GM21515 (cell line): ENCODE measurements around the gene ARMC6.

ENCODE experiments used
- ATAC-seq: cut with Tn5 transposase; IDR thresholded peaks from one replicate; pipeline ENCODE4 v1.9.1; 2021; ENCODE audit not compliant: unreplicated experiment

Gene ARMC6

DNA sequence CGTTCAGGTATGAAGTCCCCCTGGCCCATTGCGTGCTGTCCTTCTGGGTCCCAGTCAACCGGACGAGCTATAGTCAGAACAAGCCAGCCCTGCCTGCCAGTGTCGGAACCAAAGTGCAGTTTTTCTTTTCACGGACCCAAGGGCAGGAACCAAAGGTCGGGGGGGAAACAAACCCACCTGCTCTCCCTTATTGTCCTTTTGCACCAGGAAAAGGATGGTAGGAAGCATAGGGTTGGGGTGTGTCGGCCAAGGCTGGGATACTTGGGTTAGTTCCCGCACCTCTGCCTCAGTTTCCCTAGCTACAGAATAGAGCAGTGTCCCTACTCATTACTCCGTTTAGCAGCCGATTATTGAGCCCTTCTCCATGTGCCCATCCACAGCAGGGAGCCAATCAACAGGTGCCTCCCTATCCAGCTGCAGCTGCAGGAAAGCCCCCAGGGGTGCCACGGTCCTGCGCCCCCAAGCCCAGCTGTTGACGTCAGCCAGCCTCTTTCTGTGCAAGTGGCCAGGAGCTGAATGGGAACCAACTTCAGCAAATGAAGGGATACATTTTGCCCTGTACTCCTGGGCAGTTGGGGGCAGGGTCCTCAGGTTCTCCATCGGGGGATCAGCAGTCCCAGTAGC lies 21.0 kb downstream of the ARMC6 start:
- no peak for ATAC-seq

DNA sequence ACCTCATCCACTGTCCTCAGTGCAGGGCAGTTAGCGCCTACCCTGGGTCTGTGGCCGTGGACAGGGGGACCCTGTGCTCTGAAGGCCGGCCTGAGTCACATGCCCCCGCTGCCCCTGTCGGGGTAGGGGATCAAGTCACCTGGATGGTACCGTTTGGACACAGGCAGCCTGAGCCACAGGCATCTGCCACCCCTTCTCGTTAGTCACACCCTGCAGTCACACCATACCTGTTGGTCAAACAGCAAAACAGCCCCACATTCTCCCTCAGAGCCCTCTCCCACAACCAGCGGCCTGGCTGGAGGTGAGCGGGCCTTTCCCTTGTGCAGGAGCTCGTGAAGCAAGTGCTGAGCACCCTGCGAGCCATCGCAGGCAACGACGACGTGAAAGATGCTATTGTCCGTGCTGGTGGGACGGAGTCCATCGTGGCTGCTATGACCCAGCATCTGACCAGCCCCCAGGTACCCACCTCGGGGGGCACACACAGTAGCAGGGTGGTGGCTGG lies 21.6 kb downstream of the ARMC6 start:
- no peak for ATAC-seq

DNA sequence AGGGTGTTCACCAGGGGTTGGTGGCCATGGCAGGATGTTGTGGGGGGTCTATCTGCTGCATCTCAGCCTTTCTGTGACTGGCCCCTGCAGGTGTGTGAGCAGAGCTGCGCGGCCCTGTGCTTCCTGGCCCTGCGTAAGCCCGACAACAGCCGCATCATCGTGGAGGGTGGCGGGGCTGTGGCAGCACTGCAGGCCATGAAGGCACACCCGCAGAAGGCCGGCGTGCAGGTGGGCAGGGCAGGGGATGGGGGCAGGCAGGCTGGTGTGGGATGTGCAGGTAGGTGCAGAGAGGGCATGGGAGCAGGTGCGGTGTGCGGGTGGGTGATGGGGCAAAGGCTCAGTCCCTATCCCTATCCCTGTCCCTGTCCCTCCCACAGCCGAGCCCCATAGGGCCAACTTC lies 22.3 kb downstream of the ARMC6 start:
- no peak for ATAC-seq

DNA sequence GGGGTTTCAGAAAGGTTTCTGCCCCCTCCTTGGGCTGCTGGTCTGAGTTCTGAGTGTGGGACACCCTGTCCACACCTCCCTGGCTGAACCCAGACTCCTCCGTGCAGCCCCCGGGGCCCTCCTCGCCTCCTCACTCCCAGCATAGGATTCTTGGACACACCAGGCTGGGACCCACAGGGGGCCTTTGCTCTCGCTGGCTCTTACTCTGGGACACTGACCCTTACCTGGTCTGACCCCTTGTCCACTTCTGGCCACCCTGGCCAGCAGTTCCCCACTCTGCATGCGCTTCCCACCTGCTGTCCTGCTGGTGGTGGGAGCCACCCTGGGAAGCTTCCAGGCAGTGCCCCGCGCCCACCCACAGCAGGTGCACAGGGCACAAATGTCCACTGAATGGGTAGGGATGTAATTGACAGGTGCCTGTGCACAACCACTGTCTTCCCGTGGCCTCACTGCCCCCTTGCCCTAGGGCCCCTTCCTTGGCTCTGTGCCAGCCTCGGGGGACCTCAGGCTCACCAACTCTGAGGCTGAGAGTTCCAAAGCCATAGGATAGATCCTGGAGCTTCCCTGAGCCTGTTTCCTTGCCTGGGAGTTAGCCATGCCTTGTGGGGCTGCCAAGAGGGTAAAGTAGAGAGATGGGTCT lies 23.4 kb downstream of the ARMC6 start:
- no peak for ATAC-seq

DNA sequence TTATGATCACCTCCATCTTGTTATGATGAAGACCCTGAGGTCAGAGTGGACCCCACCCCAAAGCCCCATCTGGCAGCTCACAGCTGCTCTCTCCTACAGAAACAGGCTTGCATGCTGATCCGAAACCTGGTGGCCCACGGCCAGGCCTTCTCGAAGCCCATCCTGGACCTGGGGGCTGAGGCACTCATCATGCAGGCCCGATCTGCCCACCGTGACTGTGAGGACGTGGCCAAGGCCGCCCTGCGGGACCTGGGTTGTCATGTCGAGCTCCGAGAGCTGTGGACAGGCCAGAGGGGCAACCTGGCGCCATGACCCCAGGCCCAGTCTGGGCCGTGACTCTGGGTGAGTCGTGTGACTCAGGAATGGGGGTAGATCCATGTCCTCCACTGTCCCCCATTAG lies 23.9 kb downstream of the ARMC6 start:
- no peak for ATAC-seq

DNA sequence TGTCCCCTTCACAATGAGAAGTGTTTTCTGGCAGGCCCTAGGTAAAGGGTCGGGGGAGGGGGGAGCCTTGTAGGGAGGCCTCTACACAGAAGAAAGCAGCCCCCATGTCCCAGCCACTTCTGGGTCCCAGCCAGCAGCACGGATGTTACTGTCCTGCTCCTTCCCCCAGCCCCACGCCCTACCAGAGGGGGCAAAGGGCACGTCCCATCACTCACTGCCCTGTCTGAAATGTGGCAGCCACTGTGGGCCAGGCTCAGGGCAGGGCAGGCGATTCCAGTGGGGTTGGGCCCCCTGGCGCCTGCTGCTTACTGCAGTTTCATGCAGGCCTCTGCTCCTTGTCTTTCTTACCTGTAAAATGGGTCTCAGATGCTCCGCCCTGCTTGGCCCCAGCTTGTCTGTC lies 24.3 kb downstream of the ARMC6 start:
- ATAC-seq, result no peak

DNA sequence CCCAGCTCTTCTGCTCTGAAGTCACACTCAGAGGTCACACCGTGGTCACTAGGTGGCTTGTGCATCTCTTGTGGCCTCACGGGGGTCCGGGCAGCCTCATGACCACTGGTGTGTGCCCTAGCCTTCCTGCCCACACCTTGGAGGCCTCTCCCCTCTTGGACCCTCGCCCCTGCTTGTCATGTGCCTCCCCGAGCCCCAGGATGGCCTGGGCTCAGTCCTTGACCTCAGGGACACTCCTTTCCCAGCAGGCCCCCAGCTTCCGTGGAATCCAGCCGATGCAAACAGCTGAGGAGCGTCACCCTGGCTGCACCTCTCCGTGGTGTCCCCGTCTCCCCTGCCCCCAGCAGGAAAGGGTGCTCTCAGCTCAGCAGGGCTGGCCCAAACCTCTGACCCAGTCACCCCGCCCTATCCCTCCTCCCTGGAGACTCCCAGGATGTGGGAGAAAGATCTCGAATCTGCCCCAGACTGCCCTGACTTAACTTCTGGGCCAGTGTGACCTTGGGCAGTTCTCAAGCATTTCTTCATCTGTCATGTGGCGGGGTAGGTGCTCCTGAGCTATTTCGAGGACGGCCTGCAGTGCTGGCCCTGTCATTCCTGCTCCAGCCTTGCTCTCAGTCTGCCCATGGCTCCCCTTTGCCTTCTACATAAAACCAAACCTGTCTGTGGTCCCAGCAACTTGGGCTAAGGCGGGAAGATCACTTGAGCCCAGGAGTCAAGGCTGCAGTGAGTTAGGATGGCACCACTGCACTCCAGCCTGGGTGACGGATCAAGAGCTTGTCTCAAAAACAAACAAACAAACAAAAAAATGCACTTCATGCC lies 25.8 kb downstream of the ARMC6 start:
- ATAC-seq, result no peak

DNA sequence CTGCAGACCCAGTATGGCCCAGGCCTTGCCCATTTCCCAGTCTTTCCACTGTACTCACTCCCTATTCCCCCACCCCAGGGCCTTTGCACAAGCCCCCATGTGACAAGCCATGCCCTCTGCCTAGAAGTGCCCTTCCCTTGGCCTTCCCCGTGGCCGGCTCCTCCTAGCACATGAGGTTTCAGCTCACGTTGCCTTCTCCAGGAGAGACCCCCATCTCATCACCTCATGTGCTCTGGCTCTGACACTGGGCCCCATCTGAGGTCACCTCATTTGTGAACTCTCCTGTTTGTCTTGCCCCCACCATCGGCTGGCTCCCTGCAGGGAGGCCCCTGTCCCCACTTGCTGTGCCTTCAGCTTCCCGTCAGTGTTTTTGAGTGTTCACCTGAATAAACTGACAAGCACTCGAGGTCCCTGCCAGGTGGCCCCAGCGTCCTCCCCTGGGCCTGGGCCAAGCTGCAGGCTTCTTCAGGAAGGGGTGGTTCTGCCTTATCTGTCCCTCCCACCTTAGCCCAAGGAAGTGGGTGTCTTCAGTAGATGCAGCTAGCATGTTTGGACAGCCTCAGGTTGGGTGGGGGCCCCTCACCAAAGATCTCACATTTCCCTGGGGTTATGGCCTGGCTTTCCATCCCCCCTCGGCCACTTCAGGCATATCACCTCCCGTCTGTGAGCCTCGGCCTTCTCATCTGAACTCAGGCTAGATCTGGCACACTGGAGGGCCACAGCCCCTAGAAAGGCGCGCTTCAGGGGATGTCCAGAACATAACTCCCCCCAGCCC lies 26.6 kb downstream of the ARMC6 start:
- no peak for ATAC-seq

DNA sequence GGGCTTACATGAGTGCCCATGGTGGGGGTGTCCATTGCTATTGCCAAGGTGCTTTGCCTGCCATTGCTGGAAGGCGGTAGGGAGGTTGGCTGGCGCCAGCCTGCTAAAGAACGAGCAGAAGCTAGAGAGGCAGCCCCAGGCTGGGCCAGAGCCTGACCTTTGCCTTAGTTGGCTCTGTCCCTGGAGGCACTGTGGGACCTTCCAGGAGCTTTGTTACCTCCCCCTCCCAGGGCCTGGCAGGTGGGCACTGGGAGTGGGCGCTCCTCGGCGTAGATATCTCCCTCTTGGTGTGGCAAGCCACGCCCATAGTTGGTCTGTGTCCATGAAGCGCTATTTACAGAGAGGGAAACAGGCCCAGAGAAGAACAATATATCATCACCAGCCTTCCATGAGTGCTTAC lies 28.1 kb downstream of the ARMC6 start:
- no peak for ATAC-seq

DNA sequence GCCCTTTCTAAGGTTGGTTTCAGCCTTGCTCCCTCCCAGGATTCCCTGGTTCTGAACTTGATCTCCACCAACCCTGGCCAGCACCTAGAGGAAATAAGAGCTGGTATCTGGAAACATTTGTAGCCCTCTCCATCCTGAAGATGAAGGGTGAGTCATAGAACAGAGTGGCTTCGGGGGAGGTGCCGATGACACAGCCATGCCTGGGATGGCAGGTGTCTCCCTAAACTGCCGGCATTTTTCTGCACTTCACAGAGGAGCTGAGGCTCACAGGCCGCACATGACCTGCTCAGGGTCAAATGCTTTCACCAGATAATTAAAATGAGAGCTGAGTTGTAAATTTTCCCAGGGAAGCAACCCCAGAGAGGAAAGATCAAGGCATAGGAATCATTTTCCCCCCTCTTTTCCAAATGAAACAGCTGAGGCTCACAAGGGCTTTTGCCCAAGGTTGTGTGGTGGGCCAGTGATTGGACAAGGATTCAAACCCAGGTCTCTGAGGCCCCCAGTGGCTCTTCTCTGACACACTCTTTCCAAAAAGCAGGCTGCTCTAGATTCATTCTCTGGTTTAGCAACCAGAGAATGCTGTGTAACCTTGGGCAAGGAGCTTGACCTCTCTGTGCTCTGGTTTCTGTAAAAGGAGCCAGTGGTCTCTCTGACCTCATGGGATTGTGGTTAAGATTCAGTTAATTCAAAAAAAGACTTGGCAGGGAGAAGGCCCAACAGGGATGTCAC lies 29.2 kb downstream of the ARMC6 start:
- ATAC-seq, result no peak

DNA sequence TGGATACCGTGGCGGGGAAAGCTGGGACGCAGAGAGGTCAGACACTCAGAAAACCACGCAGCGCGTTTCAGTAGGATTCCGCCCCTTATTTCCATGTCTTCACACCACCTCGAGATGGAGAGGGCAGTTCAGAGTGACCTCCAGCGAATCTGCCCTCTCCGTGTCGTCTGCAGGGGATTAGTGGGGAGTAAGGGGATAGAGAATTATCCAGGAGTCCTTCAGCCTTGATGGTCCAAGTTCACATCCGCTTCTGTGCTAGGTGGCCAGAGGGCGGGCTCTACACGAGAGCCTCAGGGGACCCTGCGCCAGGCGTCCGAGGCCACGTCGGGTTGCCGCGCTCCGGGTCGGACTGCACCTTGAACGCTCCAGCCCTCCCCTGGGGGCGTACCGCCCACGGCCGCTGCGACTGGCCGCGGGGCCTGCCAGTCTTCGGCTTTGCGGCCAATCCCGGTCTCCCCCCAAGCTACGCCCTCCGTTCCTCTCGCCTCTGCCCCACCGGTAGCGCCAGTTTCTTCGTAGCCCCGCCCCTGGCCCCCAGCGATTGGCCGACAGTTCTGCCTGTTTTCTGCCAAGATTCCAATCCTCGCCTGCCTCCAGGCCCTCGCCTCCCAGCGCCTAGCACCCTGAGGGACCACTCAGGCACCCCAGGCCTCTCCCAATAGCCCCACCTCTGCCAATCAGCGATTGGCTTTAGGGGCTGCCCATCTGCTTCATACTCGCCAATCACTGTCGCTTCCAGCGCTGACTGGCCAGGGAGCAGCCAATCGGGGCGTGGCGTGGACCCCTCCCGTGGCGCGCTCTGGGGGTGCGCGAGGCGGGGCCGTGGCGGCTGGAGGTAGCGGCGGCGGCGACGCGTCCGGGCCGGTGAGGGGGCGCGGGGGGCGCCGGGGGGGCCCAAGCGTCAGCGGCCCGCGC lies 30.0 kb downstream of the ARMC6 start, which contains the start of gene SLC25A42:
TSS of gene SLC25A42 (plus strand) at position 812 of the 915 bp plus-strand sequence. CDS start 32,131 bp downstream, outside the sequence.
- ATAC-seq, result peak; percentile 86

DNA sequence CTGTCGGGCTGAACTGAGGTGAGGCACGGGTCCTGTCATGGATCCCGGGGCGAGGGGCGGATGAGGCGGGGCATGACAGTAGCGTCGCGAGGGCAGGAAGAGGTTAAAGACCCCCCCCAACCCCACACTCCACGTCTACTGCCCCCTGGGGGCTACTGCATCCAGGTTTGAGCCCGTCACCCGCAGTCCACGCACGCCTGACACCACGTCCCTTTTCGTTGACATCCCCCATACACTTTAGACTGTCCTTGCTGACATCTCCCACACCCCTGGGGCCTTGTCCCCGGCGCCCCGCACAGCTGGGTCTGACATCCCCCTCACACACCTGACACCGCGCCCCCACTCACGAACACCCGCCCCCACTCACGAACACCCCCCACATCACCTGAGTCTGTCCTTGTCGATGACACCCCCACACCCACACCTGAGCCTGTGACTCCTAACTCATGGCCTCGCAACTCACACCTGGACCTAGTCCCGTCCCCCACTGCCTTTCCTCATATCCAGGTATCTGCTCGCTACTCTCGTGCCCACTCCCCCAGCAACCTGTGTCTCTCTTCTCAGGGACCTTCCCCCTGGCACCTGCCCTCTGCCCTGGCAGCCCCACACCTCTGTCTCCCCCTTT lies 30.8 kb downstream of the ARMC6 start:
- peak; percentile 12 for ATAC-seq

DNA sequence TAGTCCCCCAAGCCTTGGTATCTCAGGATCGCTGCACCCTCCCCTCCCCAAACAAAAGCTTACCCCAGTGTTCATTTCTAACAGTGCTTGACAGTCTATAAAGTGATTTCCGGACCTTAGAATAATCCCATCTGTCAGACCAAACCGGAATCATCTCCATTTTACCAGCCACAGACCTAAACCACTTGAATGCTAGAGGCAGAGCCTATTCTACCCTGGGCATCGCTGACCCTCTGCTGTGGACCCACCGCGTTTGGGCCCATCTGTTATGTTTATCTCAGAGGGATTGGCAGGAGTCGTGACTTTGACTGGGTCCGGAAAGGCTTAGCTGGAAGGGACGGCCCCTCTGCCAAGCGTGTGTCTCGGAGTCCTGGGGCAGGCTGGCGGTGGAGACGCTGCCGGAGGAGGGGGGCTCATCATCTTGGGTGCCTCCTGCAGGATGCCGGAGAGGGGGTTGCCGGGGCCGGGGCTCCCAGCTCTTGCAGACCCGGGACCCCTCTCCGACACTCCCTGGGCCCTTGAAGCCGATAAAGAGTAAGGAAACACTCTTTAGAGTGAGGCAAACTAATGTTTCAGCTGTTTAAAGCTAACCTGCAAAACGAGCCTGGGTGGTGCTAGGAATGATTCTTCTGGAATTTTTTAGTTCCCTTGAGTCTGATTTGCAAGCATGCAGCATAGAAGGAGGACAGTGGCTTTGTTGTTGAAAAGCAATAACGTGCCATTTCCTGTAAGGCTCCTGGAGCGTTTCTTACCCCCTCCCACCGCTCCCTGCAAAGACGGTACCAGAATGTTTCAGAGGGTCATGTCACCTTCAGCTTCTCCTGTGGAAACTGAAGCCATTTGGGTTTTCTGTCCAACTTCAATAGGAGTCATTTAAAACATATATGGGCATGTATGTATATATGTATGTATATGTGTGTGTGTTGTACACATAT lies 31.7 kb downstream of the ARMC6 start:
- no peak for ATAC-seq

DNA sequence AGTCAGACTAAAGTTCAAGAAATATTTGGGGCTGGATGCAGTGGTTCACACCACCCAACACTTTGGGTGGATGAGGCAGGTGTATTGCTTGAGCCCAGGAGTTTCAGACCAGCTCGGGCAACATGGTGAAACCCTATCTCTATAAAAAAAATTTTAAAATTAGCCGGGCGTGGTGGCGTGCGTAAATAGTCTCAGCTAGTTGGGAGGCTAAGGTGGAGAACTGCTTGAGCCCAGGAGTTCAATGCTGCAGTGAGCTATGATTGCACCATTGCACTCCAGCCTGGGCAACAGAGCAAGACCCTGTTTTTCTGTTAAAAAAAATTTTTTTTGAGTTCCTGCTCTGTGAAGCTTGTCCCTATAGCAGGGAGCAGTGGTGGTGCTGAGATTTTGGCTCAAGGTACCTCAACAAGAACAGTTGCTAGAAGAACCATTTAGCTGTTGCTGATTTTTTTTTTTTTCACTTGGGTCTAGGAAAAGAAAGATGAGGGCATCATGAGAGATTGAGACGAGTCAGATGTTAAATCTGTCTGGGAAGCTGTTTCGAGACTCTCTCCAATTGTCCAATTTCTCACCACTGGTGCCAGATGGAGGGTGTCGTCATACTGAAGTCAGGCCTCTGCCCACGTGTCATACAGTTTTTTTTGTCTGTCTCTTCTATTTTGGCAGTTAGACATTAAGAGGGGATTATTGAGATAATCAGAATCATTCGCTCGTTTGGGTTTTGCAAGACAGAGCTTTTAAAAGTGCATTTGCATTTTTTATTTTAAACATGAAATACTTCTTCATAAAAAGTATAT lies 34.1 kb downstream of the ARMC6 start:
- ATAC-seq, result no peak

DNA sequence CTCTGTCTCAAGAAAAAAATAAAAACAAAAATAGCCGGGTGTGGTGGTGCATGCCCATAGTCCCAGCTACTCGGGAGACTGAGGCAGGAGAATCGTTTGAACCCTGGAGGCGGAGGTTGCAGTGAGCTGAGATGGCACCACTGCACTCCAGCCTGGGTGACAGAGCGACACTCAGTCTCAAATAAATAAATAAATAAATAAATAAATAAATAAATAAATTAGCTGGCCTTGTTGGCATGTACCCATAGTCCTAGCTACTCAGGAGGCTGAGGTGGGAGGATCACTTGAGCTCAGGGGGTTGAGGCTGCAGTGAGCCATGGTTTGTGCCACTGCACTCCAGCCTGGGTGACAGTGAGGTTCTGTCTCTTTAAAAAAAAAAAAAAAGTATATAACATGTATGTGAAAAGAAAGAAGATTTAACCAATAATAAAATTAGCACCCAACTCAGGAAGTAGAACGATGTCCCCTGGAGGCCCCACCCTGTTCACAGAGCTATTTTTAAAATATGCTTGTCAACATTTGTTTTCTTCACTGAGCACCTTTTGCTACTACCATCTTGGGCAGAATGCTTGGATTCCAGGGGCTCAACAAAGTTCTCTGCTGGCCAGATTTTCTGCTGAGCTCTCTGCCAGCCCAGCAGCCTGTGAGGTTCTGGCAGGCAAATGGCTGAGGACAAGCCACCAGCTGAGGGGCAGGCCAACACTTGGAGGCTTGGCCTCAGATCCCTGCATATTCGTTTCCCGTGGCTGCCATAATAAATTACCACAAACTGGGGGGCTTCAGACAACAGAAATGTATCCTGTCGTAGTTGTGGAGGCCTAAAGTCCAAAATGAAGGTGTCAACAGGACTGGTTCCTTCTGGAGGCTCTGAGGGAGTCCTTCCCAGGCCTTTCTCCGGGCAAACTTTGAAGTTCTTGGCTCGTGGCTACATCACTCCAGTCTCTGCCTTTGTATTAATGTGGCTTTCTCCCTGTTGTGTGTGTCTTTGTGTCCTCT lies 35.6 kb downstream of the ARMC6 start:
- no peak for ATAC-seq

DNA sequence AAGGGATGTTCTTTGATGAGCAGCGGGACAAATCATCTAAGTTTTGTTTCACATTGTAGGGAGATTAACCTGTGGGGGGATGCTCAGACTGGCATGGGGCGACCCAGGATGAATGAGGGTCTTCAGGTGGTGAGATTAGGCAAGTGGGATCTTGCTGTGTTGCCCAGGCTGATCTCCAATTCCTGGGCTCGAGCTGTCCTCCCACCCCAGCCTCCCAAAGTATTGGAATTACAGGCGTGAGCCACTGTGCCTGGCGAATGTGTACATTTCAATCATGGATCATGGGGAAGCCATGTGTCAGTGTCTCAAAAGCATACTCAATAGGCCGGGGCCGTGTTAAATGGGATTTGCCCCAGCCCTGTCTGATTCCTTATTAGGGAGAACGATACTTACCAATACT lies 38.5 kb downstream of the ARMC6 start:
- no peak for ATAC-seq
